Mesendoderm (in vitro differentiated cells): ENCODE results near the gene SNX8.

ENCODE experiments used
- DNase-seq: peaks from one replicate; pipeline ENCODE4 v3.0.0; 2013
- H2AK5ac ChIP-seq: 2 replicates; pipeline ENCODE4 v1.6.1; 2013; ENCODE audit warnings: low read length, inconsistent platforms
- H2BK120ac ChIP-seq: 2 replicates; pipeline ENCODE4 v1.6.1; 2013; ENCODE audit warnings: low read depth, mild to moderate bottlenecking, low read length, moderate library complexity, mixed read lengths
- H2BK15ac ChIP-seq: replicated peaks from 2 replicates; pipeline ENCODE4 v1.6.1; 2013; ENCODE audit warnings: low read depth, mild to moderate bottlenecking, moderate library complexity
- H2BK5ac ChIP-seq: 2 replicates; pipeline ENCODE4 v1.6.1; 2013; ENCODE audit warnings: low read length, inconsistent platforms
- H3K18ac ChIP-seq: 2 replicates; pipeline ENCODE4 v1.6.1; 2013; ENCODE audit warnings: mild to moderate bottlenecking, low read length, mixed read lengths
- H3K23ac ChIP-seq: one replicate; pipeline ENCODE4 v1.6.1; 2013; ENCODE audit warnings: low read length
- H3K27ac ChIP-seq: 2 replicates; pipeline ENCODE4 v1.5.1; 2013; ENCODE audit warnings: low read depth, mild to moderate bottlenecking, inconsistent platforms, low read length, moderate library complexity
- H3K27me3 ChIP-seq: 2 replicates; pipeline ENCODE4 v1.6.1; 2013; ENCODE audit warnings: low read length, control low read depth, mild to moderate bottlenecking, inconsistent platforms; ENCODE audit not compliant: insufficient read depth, poor library complexity
- H3K36me3 ChIP-seq: 2 replicates; pipeline ENCODE4 v1.6.1; 2013; ENCODE audit warnings: low read length, inconsistent platforms; ENCODE audit not compliant: control insufficient read depth, insufficient read depth
- H3K4ac ChIP-seq: one replicate; pipeline ENCODE4 v1.6.1; 2013; ENCODE audit warnings: low read depth, mild to moderate bottlenecking, low read length, moderate library complexity
- H3K4me1 ChIP-seq: 2 replicates; pipeline ENCODE4 v1.6.1; 2013; ENCODE audit warnings: low read depth, low read length, inconsistent platforms; ENCODE audit not compliant: control insufficient read depth
- H3K4me2 ChIP-seq: 2 replicates; pipeline ENCODE4 v1.6.1; 2013; ENCODE audit warnings: low read length
- H3K4me3 ChIP-seq: 2 replicates; pipeline ENCODE4 v1.5.1; 2013; ENCODE audit warnings: mild to moderate bottlenecking, low read length
- H3K56ac ChIP-seq: one replicate; pipeline ENCODE4 v1.6.1; 2013; ENCODE audit warnings: low read length
- H3K79me1 ChIP-seq: 2 replicates; pipeline ENCODE4 v1.6.1; 2013; ENCODE audit warnings: low read length, inconsistent platforms
- H3K79me2 ChIP-seq: 2 replicates; pipeline ENCODE4 v1.6.1; 2013; ENCODE audit warnings: mild to moderate bottlenecking, low read length; ENCODE audit not compliant: control insufficient read depth, insufficient read depth
- H3K9ac ChIP-seq: 2 replicates; pipeline ENCODE4 v1.6.1; 2013; ENCODE audit warnings: low read length, inconsistent platforms
- H4K5ac ChIP-seq: one replicate; pipeline ENCODE4 v1.6.1; 2013; ENCODE audit warnings: low read length
- H4K8ac ChIP-seq: one replicate; pipeline ENCODE4 v1.6.1; 2013; ENCODE audit warnings: low read depth, mild to moderate bottlenecking, control low read depth, low read length, moderate library complexity
- WGBS: extraction: QIAGEN DNeasy Blood & Tissue Kit; methylation state at CpG from one replicate; pipeline ENCODE4 v1.1.7; 2013; ENCODE audit warnings: low lambda C conversion rate, missing lambda C conversion rate; ENCODE audit not compliant: insufficient coverage; ENCODE audit errors: extremely low coverage; 5-methylcytosine and 5-hydroxymethylcytosine counted together

SNX8 gene

GRCh38 chr7:2224934-2225333 is 89.3 kb downstream of the SNX8 start:
- Histone ChIP-seq H4K8ac (no peak overlapping the region), H3K36me3 (peaks cover 18% of the 10 kb centered on the region), H4K5ac (no peak overlapping the region), H2BK15ac (no peak overlapping the region), H3K4me3 (no peak overlapping the region), H3K4ac (no peak overlapping the region), H3K18ac (no peak overlapping the region), H3K4me1 (no peaks in the 10 kb centered on the region), H2BK5ac (no peak overlapping the region), H3K56ac (no peak overlapping the region), H3K27ac (no peak overlapping the region), H2AK5ac (no peak overlapping the region), H3K9ac (no peak overlapping the region), H3K79me2 (peaks cover 9% of the 10 kb centered on the region), H3K23ac (no peak overlapping the region), H3K4me2 (no peak overlapping the region), H3K79me1 (peaks cover 16% of the 10 kb centered on the region), H3K27me3 (no peaks in the 10 kb centered on the region), H2BK120ac (no peak overlapping the region)
- no CpG with 5 or more reads among the region's 4 CpGs for WGBS
- DNase-seq: no peak

GRCh38 chr7:2224491-2224928 is 89.7 kb downstream of the SNX8 start:
- Histone ChIP-seq H4K5ac (no peak overlapping the region), H3K4ac (no peak overlapping the region), H3K18ac (no peak overlapping the region), H3K56ac (no peak overlapping the region), H3K4me3 (no peak overlapping the region), H3K4me1 (no peaks in the 10 kb centered on the region), H2BK120ac (no peak overlapping the region), H3K27me3 (no peaks in the 10 kb centered on the region), H2BK15ac (no peak overlapping the region), H3K23ac (no peak overlapping the region), H3K79me1 (peaks cover 16% of the 10 kb centered on the region), H3K27ac (no peak overlapping the region), H2BK5ac (no peak overlapping the region), H3K9ac (no peak overlapping the region), H2AK5ac (no peak overlapping the region), H3K79me2 (peaks cover 9% of the 10 kb centered on the region), H3K36me3 (peaks cover 18% of the 10 kb centered on the region), H3K4me2 (no peak overlapping the region), H4K8ac (no peak overlapping the region)
- no peak for DNase-seq
- no CpG with 5 or more reads among the region's 13 CpGs for WGBS

DNA sequence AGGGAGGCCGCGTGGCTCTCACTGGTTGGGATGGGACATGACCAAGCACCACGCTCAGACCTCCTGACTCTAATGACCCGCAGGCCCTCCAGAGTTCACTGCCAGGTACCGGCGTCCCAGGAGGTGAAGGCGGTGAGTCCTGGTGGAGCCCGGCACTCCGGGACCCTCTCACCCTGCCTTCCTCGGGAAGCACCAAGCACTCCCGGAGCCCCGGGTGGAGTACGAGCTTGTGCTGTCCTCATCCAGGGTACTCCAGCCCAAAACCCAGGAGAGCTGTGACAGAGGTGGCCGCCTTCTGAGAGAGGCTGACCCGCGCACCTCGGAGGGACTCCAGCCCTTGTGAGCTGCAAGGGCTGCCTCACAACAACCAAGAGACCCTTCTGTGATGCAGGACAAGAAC is 90.9 kb downstream of the SNX8 start:
- Histone ChIP-seq H3K36me3 (peaks cover 15% of the 10 kb centered on the region), H3K27ac (no peak overlapping the region), H3K4me1 (no peaks in the 10 kb centered on the region), H3K23ac (no peak overlapping the region), H4K8ac (no peak overlapping the region), H2BK15ac (no peak overlapping the region), H2BK120ac (no peak overlapping the region), H3K4ac (no peak overlapping the region), H3K79me1 (peaks cover 14% of the 10 kb centered on the region), H3K4me3 (no peak overlapping the region), H3K4me2 (no peak overlapping the region), H3K27me3 (no peaks in the 10 kb centered on the region), H2AK5ac (no peak overlapping the region), H2BK5ac (no peak overlapping the region), H4K5ac (no peak overlapping the region), H3K79me2 (peaks cover 7% of the 10 kb centered on the region), H3K18ac (no peak overlapping the region), H3K56ac (no peak overlapping the region), H3K9ac (no peak overlapping the region)
- no peak for DNase-seq
- no CpG with 5 or more reads among the region's 17 CpGs for WGBS

GRCh38 chr7:2222516-2222915 is 91.7 kb downstream of the SNX8 start:
- H3K4me3 ChIP-seq: no peak overlapping the region
- no peak overlapping the region for H4K8ac ChIP-seq
- H2AK5ac ChIP-seq: no peak overlapping the region
- H3K18ac ChIP-seq: no peak overlapping the region
- no peak overlapping the region for H3K4me2 ChIP-seq
- no peak overlapping the region for H3K56ac ChIP-seq
- no peak overlapping the region for H3K9ac ChIP-seq
- no peak overlapping the region for H2BK15ac ChIP-seq
- H3K27me3 ChIP-seq: no peaks in the 10 kb centered on the region
- H3K79me2 ChIP-seq: peaks cover 6% of the 10 kb centered on the region
- no peak overlapping the region for H2BK5ac ChIP-seq
- H4K5ac ChIP-seq: no peak overlapping the region
- no peak overlapping the region for H3K4ac ChIP-seq
- no peak overlapping the region for H3K23ac ChIP-seq
- DNase-seq: no peak
- H3K27ac ChIP-seq: no peak overlapping the region
- peaks cover 17% of the 10 kb centered on the region for H3K36me3 ChIP-seq
- H3K79me1 ChIP-seq: peaks cover 12% of the 10 kb centered on the region
- no CpG with 5 or more reads among the region's 22 CpGs for WGBS
- H3K4me1 ChIP-seq: no peaks in the 10 kb centered on the region
- H2BK120ac ChIP-seq: no peak overlapping the region

GRCh38 chr7:2220954-2221353 is 93.3 kb downstream of the SNX8 start:
- Histone ChIP-seq H3K23ac (no peak overlapping the region), H2BK120ac (no peak overlapping the region), H3K4me2 (no peak overlapping the region), H3K4ac (no peak overlapping the region), H2BK15ac (no peak overlapping the region), H3K27me3 (no peaks in the 10 kb centered on the region), H3K18ac (no peak overlapping the region), H3K79me2 (peaks cover 6% of the 10 kb centered on the region), H4K8ac (no peak overlapping the region), H3K56ac (no peak overlapping the region), H2BK5ac (no peak overlapping the region), H3K9ac (no peak overlapping the region), H3K79me1 (peaks cover 11% of the 10 kb centered on the region), H3K36me3 (peaks cover 20% of the 10 kb centered on the region), H3K27ac (no peak overlapping the region), H2AK5ac (no peak overlapping the region), H3K4me1 (no peaks in the 10 kb centered on the region), H4K5ac (no peak overlapping the region), H3K4me3 (no peak overlapping the region)
- no CpG with 5 or more reads among the region's 17 CpGs for WGBS
- DNase-seq: no peak

- Histone ChIP-seq H3K18ac (no peak overlapping the region), H3K23ac (no peak overlapping the region), H4K8ac (no peak overlapping the region), H3K36me3 (peaks cover 19% of the 10 kb centered on the region), H4K5ac (no peak overlapping the region), H3K4me2 (no peak overlapping the region), H3K79me1 (peaks cover 11% of the 10 kb centered on the region), H2AK5ac (no peak overlapping the region), H3K27ac (no peak overlapping the region), H3K79me2 (peaks cover 6% of the 10 kb centered on the region), H3K9ac (no peak overlapping the region), H3K4me1 (no peaks in the 10 kb centered on the region), H3K27me3 (no peaks in the 10 kb centered on the region), H3K4me3 (no peak overlapping the region), H2BK5ac (no peak overlapping the region), H3K56ac (no peak overlapping the region), H2BK120ac (no peak overlapping the region), H3K4ac (no peak overlapping the region), H2BK15ac (no peak overlapping the region)
- no CpG with 5 or more reads among the region's 16 CpGs for WGBS
- no peak for DNase-seq
Measured at GRCh38 chr7:2220506-2220905, 93.7 kb downstream of the SNX8 start.
